Trophoblast cell (in vitro differentiated cells and primary cell): Measurements from ENCODE around the gene RSU1.

Source experiments
- DNase-seq, 2 donors: peaks; one replicate each; pipeline ENCODE4 v3.0.0-alpha.2; 2016
- H2AFZ ChIP-seq: 2 replicates; pipeline ENCODE4 v1.6.1; 2013; ENCODE audit warnings: low read length, moderate library complexity, mild to moderate bottlenecking; ENCODE audit not compliant: insufficient read depth, poor library complexity
- H2AK5ac ChIP-seq: 2 replicates; pipeline ENCODE4 v1.6.1; 2013; ENCODE audit warnings: mild to moderate bottlenecking, low read length
- H2BK120ac ChIP-seq: 2 replicates; pipeline ENCODE4 v1.6.1; 2013; ENCODE audit warnings: low read length, mild to moderate bottlenecking, moderate library complexity; ENCODE audit not compliant: insufficient read depth, poor library complexity
- H2BK12ac ChIP-seq: 2 replicates; pipeline ENCODE4 v1.6.1; 2013; ENCODE audit warnings: mild to moderate bottlenecking, low read length, moderate library complexity
- H2BK5ac ChIP-seq: 2 replicates; pipeline ENCODE4 v1.6.1; 2013; ENCODE audit warnings: low read length, low read depth, moderate library complexity, mild to moderate bottlenecking; ENCODE audit not compliant: poor library complexity
- H3K14ac ChIP-seq: 2 replicates; pipeline ENCODE4 v1.6.1; 2013; ENCODE audit warnings: mild to moderate bottlenecking, low read length
- H3K18ac ChIP-seq: 2 replicates; pipeline ENCODE4 v1.6.1; 2013; ENCODE audit warnings: mild to moderate bottlenecking, low read length
- H3K23ac ChIP-seq: 2 replicates; pipeline ENCODE4 v1.6.1; 2013; ENCODE audit warnings: low read length
- H3K27ac ChIP-seq: 2 replicates; pipeline ENCODE4 v1.5.1; 2013; ENCODE audit warnings: low read depth, mild to moderate bottlenecking, inconsistent platforms, low read length, moderate library complexity
- H3K27me3 ChIP-seq: 2 replicates; pipeline ENCODE4 v1.6.1; 2013; ENCODE audit warnings: inconsistent platforms, mild to moderate bottlenecking, low read length, moderate library complexity; ENCODE audit not compliant: insufficient read depth
- H3K36me3 ChIP-seq, 2 experiments: 1 replicate in 1 of 2; 2 replicates in 1 of 2; pipeline ENCODE4 v1.6.1; 2013; ENCODE audit warnings: low read length in 2 of 2, mild to moderate bottlenecking in 2 of 2, moderate library complexity in 1 of 2; ENCODE audit not compliant: insufficient read depth in 2 of 2, control insufficient read depth in 1 of 2
- H3K4ac ChIP-seq: 2 replicates; pipeline ENCODE4 v1.6.1; 2013; ENCODE audit warnings: low read depth, mild to moderate bottlenecking, low read length, moderate library complexity
- H3K4me1 ChIP-seq, 2 experiments: 1 replicate in 1 of 2; 2 replicates in 1 of 2; pipeline ENCODE4 v1.6.1; 2013; ENCODE audit warnings: low read length in 2 of 2, mild to moderate bottlenecking in 2 of 2, moderate library complexity in 1 of 2; ENCODE audit not compliant: insufficient read depth in 2 of 2, control insufficient read depth in 1 of 2
- H3K4me2 ChIP-seq: 2 replicates; pipeline ENCODE4 v1.6.1; 2013; ENCODE audit warnings: inconsistent platforms, mild to moderate bottlenecking, low read length, moderate library complexity
- H3K4me3 ChIP-seq: 2 replicates; pipeline ENCODE4 v1.5.1; 2013; ENCODE audit warnings: mild to moderate bottlenecking, low read depth, low read length, inconsistent platforms
- H3K79me1 ChIP-seq: one replicate; pipeline ENCODE4 v1.6.1; 2013; ENCODE audit warnings: low read length
- H3K79me2 ChIP-seq: 2 replicates; pipeline ENCODE4 v1.6.1; 2013; ENCODE audit warnings: low read length, mild to moderate bottlenecking; ENCODE audit not compliant: control insufficient read depth, insufficient read depth, poor library complexity
- H3K9ac ChIP-seq: 2 replicates; pipeline ENCODE4 v1.6.1; 2013; ENCODE audit warnings: mild to moderate bottlenecking, low read length
- H3K9me3 ChIP-seq: 2 replicates; pipeline ENCODE4 v1.6.1; 2013; ENCODE audit warnings: low read depth, mild to moderate bottlenecking, control low read depth, inconsistent platforms, low read length; ENCODE audit not compliant: insufficient read depth
- H4K12ac ChIP-seq: 2 replicates; pipeline ENCODE4 v1.6.1; 2013; ENCODE audit warnings: low read depth, mild to moderate bottlenecking, low read length, moderate library complexity
- H4K8ac ChIP-seq: 2 replicates; pipeline ENCODE4 v1.6.1; 2013; ENCODE audit warnings: low read depth, mild to moderate bottlenecking, low read length, moderate library complexity
- H4K91ac ChIP-seq: one replicate; pipeline ENCODE4 v1.6.1; 2013; ENCODE audit warnings: low read depth, mild to moderate bottlenecking, low read length, moderate library complexity
- WGBS: extraction: QIAGEN DNeasy Blood & Tissue Kit; methylation state at CpG from one replicate; pipeline ENCODE4 v1.1.7; 2013; ENCODE audit warnings: missing lambda C conversion rate; ENCODE audit not compliant: insufficient read length, insufficient coverage; ENCODE audit errors: extremely low coverage; 5-methylcytosine and 5-hydroxymethylcytosine counted together

The RSU1 gene

DNA sequence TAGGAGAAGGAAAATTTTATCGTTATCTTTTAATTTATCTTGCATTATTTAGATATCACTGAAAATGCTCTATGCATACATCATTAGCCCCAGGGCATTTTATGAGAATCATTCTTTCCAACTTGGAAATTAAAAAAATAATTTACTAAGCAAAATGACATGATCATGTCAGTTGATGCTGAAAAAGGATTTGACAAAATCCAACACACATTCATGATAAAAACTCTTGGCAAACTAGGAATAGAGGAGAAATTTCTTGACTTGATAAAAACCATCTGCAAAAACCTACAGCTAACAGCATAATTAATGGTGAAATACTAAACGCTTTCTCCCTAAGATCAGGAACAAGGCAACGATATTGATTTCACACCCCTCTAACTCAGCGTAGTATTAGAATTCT lies 40.2 kb upstream of the RSU1 start:
- Histone ChIP-seq H3K4me2 (no peak overlapping the region), H3K79me2 (peaks cover 2% of the 10 kb centered on the region), H3K27ac (no peak overlapping the region), H3K4me1 (peaks cover 0 to 2% of the 10 kb centered on the region in 2 experiments), H3K9ac (no peak overlapping the region), H3K18ac (no peak overlapping the region), H3K4ac (no peak overlapping the region), H4K12ac (no peak overlapping the region), H4K91ac (no peak overlapping the region), H2AK5ac (no peak overlapping the region), H3K79me1 (no peaks in the 10 kb centered on the region), H3K9me3 (no peaks in the 10 kb centered on the region), H3K4me3 (no peak overlapping the region), H2BK12ac (no peak overlapping the region), H3K36me3 (no peaks in the 10 kb centered on the region), H2BK120ac (no peak overlapping the region), H2BK5ac (no peak overlapping the region), H3K14ac (no peak overlapping the region), H2AFZ (no peak overlapping the region), H4K8ac (no peak overlapping the region), H3K23ac (no peak overlapping the region), H3K27me3 (no peaks in the 10 kb centered on the region)
- DNase-seq = no peak
- no CpG with 5 or more reads among the region's 4 CpGs for WGBS

GRCh38 chr10:16856567-16856966 lies 39.3 kb upstream of the RSU1 start:
- no CpG with 5 or more reads among the region's 4 CpGs for WGBS
- no peak overlapping the region for H3K18ac ChIP-seq

DNA sequence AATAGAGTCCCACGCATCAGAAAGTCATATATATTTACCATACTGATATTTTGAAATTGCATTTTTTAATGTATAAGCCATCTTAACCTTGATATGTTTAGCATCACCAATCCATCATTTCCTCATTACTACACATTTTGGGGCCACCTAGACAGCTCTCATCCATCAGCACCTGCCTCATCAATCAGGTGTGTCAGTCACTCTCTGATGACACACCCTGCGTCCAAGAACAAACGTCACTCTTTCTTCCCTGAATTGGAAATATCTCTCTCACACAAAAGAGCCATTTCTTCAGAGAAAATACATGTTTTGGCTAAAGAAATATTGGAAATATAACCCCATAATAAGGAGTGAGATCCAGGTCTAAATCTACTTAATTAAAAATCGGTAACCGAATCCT lies 38.9 kb upstream of the RSU1 start:
- Histone ChIP-seq H4K12ac (no peak overlapping the region), H3K4me2 (no peak overlapping the region), H2BK120ac (no peak overlapping the region), H2BK12ac (no peak overlapping the region), H3K27ac (no peak overlapping the region), H3K18ac (no peak overlapping the region), H3K23ac (no peak overlapping the region), H3K79me1 (no peaks in the 10 kb centered on the region), H3K79me2 (peaks cover 2% of the 10 kb centered on the region), H4K8ac (no peak overlapping the region), H3K36me3 (no peaks in the 10 kb centered on the region), H4K91ac (no peak overlapping the region), H3K27me3 (no peaks in the 10 kb centered on the region), H2AK5ac (no peak overlapping the region), H3K14ac (no peak overlapping the region), H3K4me3 (no peak overlapping the region), H2AFZ (no peak overlapping the region), H2BK5ac (no peak overlapping the region), H3K4me1 (peaks cover 0 to 2% of the 10 kb centered on the region in 2 experiments), H3K9me3 (no peaks in the 10 kb centered on the region), H3K4ac (no peak overlapping the region), H3K9ac (no peak overlapping the region)
- no peak for DNase-seq
- no CpG with 5 or more reads among the region's 5 CpGs for WGBS

More at GRCh38 chr10:16856567-16856966, 39.3 kb upstream of the RSU1 start:
- no peak overlapping the region for H2BK12ac ChIP-seq
- H2BK5ac ChIP-seq = no peak overlapping the region
- no peaks in the 10 kb centered on the region for H3K79me1 ChIP-seq
- DNase-seq = no peak
- H2BK120ac ChIP-seq = no peak overlapping the region
- H2AFZ ChIP-seq = no peak overlapping the region
- H2AK5ac ChIP-seq = no peak overlapping the region
- no peak overlapping the region for H3K4ac ChIP-seq
- no peak overlapping the region for H3K27ac ChIP-seq
- no peaks in the 10 kb centered on the region for H3K27me3 ChIP-seq
- H4K12ac ChIP-seq = no peak overlapping the region
- no peaks in the 10 kb centered on the region for H3K9me3 ChIP-seq
- no peak overlapping the region for H3K4me3 ChIP-seq
- no peaks in the 10 kb centered on the region for H3K36me3 ChIP-seq
- H3K9ac ChIP-seq = no peak overlapping the region
- H3K4me1 ChIP-seq = peaks cover 0 to 2% of the 10 kb centered on the region in 2 experiments
- no peak overlapping the region for H3K23ac ChIP-seq
- H3K14ac ChIP-seq = no peak overlapping the region
- H3K79me2 ChIP-seq = peaks cover 2% of the 10 kb centered on the region
- H4K8ac ChIP-seq = no peak overlapping the region
- H4K91ac ChIP-seq = no peak overlapping the region
- no peak overlapping the region for H3K4me2 ChIP-seq

DNA sequence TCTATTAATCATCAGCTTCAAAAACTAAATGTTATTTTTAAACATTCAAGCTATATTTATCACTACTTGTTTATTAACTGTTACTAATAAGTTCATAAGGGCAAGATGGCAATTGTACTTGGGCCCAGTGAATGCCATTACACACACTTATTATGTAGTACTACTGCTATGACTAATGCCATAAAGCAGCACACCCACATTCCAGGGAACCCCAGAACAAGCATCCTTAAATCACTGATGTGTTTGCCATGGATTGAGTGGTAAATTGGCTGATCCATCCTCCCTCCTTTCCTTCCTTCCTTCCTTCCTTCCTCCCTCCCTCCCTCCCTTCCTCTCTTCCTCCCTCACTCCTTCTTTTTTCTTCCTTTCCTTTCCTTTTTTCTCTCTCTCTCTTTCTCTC lies 37.4 kb upstream of the RSU1 start:
- Histone ChIP-seq H3K4me2 (no peak overlapping the region), H3K9ac (no peak overlapping the region), H3K79me1 (no peaks in the 10 kb centered on the region), H3K23ac (no peak overlapping the region), H3K14ac (no peak overlapping the region), H4K91ac (no peak overlapping the region), H4K12ac (no peak overlapping the region), H3K18ac (no peak overlapping the region), H2AFZ (no peak overlapping the region), H3K79me2 (peaks cover 2% of the 10 kb centered on the region), H3K4me3 (no peak overlapping the region), H3K4ac (no peak overlapping the region), H4K8ac (no peak overlapping the region), H2BK120ac (no peak overlapping the region), H3K27ac (no peak overlapping the region), H2AK5ac (no peak overlapping the region), H2BK12ac (no peak overlapping the region), H3K9me3 (no peaks in the 10 kb centered on the region), H2BK5ac (no peak overlapping the region), H3K36me3 (no peaks in the 10 kb centered on the region), H3K4me1 (peaks cover 0 to 2% of the 10 kb centered on the region in 2 experiments), H3K27me3 (no peaks in the 10 kb centered on the region)
- no peak for DNase-seq
